NB4 (cell line): Measurements from ENCODE around the gene TSPAN4.

Source experiments
- DNase-seq: peaks from one replicate; pipeline ENCODE4 v3.0.0; 2010; ENCODE audit warnings: low read depth
- H3K4me3 ChIP-seq: one replicate; pipeline ENCODE4 v1.5.1; 2011; ENCODE audit warnings: mild to moderate bottlenecking, low read depth, low read length, moderate library complexity
- CTCF ChIP-seq: IDR thresholded peaks from one replicate; pipeline ENCODE4 v1.5.1; 2012; ENCODE audit warnings: low read depth, low read length
- MYC ChIP-seq: IDR thresholded peaks from 2 replicates; pipeline ENCODE4 v1.6.1; 2011; ENCODE audit warnings: low read depth, low read length
- POLR2A ChIP-seq: IDR thresholded peaks from 2 replicates; pipeline ENCODE4 v1.6.1; 2011; ENCODE audit warnings: mild to moderate bottlenecking; ENCODE audit not compliant: insufficient read length; ENCODE audit errors: extremely low read depth
- TF ChIP-seq, protein P1 (sequence below): IDR thresholded peaks from 2 replicates; pipeline ENCODE4 v1.6.1; 2011; ENCODE audit warnings: low read depth, low read length

Gene TSPAN4

GRCh38 chr11:863023-863909 is 20.6 kb downstream of the TSPAN4 start:
- H3K4me3 ChIP-seq: no peak overlapping the region
- peak; percentile 62 for DNase-seq
- TF ChIP-seq CTCF: no peak
- no peak for TF ChIP-seq MYC

DNA sequence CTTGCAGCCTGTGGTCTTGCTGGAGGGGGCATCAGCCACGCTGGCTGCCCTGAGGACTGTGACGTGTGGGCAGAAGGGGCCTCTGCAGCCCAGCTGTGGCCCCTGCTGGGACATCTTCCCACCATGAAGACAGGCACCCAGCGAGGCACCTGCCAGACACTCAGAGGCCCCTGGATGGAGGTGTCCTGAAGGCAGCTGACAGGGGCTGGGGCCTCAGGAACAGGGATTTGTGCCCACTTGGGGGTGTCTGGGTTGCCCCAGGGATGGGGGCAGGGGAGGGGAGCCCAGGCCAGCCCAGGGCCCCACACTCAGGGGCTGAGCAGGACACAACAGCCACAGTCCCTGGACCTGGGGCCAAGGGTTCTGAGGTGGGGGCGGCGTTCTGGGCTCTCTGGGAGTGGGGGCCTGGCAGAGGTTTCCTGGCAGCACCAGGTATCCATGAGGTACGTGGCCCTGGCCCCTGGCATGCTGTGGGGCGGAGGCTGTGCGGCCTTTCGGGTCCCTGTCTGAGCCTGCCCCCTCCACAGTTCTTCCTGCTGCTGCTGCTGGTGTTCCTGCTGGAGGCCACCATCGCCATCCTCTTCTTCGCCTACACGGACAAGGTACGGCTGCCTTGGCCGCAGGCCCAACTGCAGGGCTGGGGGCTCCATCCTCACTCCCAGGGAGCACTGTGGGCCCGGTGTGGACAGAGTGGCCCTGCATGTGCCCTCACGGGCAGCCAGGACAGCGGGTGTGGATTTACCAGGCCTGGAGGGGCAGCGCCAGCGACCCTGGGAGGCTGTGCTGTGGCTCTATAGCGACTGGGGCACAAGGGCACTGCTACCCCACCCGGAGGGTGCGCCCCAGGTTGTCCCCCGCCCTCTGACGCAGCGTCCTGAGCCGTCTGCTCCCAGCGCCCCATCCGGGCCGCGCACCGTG is 21.5 kb downstream of the TSPAN4 start:
- TF ChIP-seq, protein P1, sequence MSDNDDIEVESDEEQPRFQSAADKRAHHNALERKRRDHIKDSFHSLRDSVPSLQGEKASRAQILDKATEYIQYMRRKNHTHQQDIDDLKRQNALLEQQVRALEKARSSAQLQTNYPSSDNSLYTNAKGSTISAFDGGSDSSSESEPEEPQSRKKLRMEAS: no peak
- TF ChIP-seq MYC: no peak
- TF ChIP-seq CTCF: no peak
- no peak for TF ChIP-seq POLR2A
- DNase-seq: no peak
- H3K4me3 ChIP-seq: no peak overlapping the region

GRCh38 chr11:864898-865297 is 22.2 kb downstream of the TSPAN4 start:
- no peak overlapping the region for H3K4me3 ChIP-seq
- TF ChIP-seq CTCF: no peak
- TF ChIP-seq, protein P1: no peak
- no peak for TF ChIP-seq POLR2A
- no peak for TF ChIP-seq MYC
- DNase-seq: no peak

DNA sequence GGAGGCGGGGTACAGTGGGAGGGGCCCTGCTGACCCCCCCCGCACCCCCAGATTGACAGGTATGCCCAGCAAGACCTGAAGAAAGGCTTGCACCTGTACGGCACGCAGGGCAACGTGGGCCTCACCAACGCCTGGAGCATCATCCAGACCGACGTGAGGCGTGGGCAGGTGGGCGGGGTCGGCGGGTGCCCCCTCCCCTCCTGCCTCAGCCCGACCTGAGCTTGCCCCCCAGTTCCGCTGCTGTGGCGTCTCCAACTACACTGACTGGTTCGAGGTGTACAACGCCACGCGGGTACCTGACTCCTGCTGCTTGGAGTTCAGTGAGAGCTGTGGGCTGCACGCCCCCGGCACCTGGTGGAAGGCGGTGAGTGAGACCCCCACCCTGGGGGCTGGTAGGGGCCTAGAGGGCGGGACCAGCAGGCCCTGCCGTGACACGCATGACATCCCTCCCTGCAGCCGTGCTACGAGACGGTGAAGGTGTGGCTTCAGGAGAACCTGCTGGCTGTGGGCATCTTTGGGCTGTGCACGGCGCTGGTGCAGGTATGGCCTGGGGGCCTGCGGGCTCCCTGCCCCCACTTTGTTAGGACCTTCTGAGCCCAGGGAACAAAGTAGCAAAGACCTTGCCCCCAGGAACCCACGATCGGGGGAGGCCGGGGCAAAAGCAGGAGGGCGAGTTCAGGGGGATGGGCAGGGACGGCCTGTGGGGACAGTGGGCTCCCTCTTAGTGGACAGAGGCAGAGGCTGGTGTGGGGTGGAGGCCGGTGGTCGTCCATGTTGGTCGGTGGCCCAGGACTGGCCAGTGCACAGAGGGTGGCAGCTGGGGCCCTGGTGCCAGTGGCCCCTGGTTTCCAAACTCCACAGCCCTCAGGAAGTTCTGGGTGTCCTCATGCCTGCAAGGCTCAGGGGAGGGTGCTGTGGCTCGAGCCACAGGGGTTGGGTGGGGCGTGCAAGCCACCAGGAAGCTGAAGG is 23.1 kb downstream of the TSPAN4 start:
- H3K4me3 ChIP-seq: no peak overlapping the region
- DNase-seq: no peak
- TF ChIP-seq, protein P1: no peak
- no peak for TF ChIP-seq CTCF
- no peak for TF ChIP-seq MYC
- TF ChIP-seq POLR2A: no peak

DNA sequence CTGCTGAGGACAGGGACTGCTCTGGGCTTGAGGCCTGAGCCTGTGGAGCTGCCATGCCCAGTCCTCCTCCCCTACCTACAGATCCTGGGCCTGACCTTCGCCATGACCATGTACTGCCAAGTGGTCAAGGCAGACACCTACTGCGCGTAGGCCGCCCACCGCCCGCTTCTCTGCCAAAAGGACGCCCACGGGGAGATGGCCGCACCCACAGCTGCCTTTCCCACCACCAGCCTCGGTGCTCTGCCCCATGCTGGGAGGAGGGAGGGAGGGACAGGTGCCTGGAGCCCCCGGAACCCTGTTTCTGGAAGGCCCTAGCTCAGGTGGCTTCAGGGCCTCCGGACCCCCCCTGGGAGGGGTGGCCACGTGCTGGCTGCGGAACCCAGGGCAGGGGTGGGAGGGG is 23.8 kb downstream of the TSPAN4 start:
- no peak for DNase-seq
- TF ChIP-seq MYC (no peak), CTCF (no peak), POLR2A (no peak)
- TF ChIP-seq, protein P1: no peak
- no peak overlapping the region for H3K4me3 ChIP-seq
